ENCODE measurements around the gene TAB3.
"Not testable (repeated sequence)": the region's sequence is repeated elsewhere in the genome, so short reads cannot be mapped to it uniquely, and the experiment has no call there.

Gene TAB3

GRCh38 chrX:30816079-30816478 lies 73.0 kb downstream of the TAB3 start:
- no peak for DNase-seq (ENCODE audit: low read depth, low spot score)

- no peak for DNase-seq (ENCODE audit: low read depth, low spot score)
These were observed 74.1 kb downstream of the TAB3 start for GRCh38 chrX:30814978-30815377.

- no peak for DNase-seq (ENCODE audit: low read depth, low spot score)
These were observed 76.7 kb downstream of the TAB3 start for GRCh38 chrX:30812326-30812725.

- no peak for DNase-seq (ENCODE audit: low read depth, low spot score)
These were observed 82.8 kb downstream of the TAB3 start for GRCh38 chrX:30806187-30806728.

- no peak for DNase-seq (ENCODE audit: low read depth, low spot score)
These were observed 84.6 kb downstream of the TAB3 start for GRCh38 chrX:30804462-30804861.

- no peak for DNase-seq (ENCODE audit: low read depth, low spot score)
These were observed 88.2 kb downstream of the TAB3 start for GRCh38 chrX:30800901-30801300.

GRCh38 chrX:30799327-30799726 lies 89.7 kb downstream of the TAB3 start:
- DNase-seq (ENCODE audit: low read depth, low spot score) = no peak

GRCh38 chrX:30798810-30799209 lies 90.2 kb downstream of the TAB3 start:
- DNase-seq (ENCODE audit: low read depth, low spot score) = no peak

GRCh38 chrX:30797301-30797700 lies 91.8 kb downstream of the TAB3 start:
- not testable (repeated sequence) for DNase-seq (ENCODE audit: low read depth, low spot score)

- DNase-seq (ENCODE audit: low read depth, low spot score) = no peak
These were observed 92.8 kb downstream of the TAB3 start for GRCh38 chrX:30795981-30796958.

GRCh38 chrX:30794497-30794896 lies 94.6 kb downstream of the TAB3 start:
- no peak for DNase-seq (ENCODE audit: low read depth, low spot score)

- DNase-seq (ENCODE audit: low read depth, low spot score) = no peak
These were observed 95.3 kb downstream of the TAB3 start for GRCh38 chrX:30793767-30794103.

- no peak for DNase-seq (ENCODE audit: low read depth, low spot score)
These were observed 95.8 kb downstream of the TAB3 start for GRCh38 chrX:30793075-30793766.

- DNase-seq (ENCODE audit: low read depth, low spot score) = no peak
These were observed 97.5 kb downstream of the TAB3 start for GRCh38 chrX:30791296-30792278.

GRCh38 chrX:30787012-30787411 lies 102.0 kb downstream of the TAB3 start:
- no peak for DNase-seq (ENCODE audit: low read depth, low spot score)

- DNase-seq (ENCODE audit: low read depth, low spot score) = no peak
These were observed 102.7 kb downstream of the TAB3 start for GRCh38 chrX:30786374-30786773.

GRCh38 chrX:30781711-30782444 lies 107.2 kb downstream of the TAB3 start:
- DNase-seq (ENCODE audit: low read depth, low spot score) = no peak

- no peak for DNase-seq (ENCODE audit: low read depth, low spot score)
These were observed 109.5 kb downstream of the TAB3 start for GRCh38 chrX:30779453-30780030.

- no peak for DNase-seq (ENCODE audit: low read depth, low spot score)
These were observed 111.5 kb downstream of the TAB3 start for GRCh38 chrX:30777575-30777974.

Data from smooth muscle cell of the brain vasculature (primary cell).